ENCODE measurements around the gene EEFSEC.

- TF ChIP-seq CTCF (IDR thresholded peaks at IDR 0.05 in 8 of 11, conservative IDR thresholded peaks at IDR 0.05 in 3 of 11) (no peak), POLR2AphosphoS5 (IDR thresholded peaks at IDR 0.05) (no peak)
Measured at GRCh38 chr3:128321418-128321817, 168.1 kb downstream of the EEFSEC start.
